ENCODE measurements around the gene NHLH1. TPM values are rescaled to one million over a fixed set of nuclear protein-coding genes. Genes with fewer than 3 reads are reported as not detected.
A peak's percentile ranks its signal among the peaks of the same experiment; 100 is the strongest.

The NHLH1 gene
- total RNA-seq, 1 donor from 2014 or later: 10.6 TPM

DNA sequence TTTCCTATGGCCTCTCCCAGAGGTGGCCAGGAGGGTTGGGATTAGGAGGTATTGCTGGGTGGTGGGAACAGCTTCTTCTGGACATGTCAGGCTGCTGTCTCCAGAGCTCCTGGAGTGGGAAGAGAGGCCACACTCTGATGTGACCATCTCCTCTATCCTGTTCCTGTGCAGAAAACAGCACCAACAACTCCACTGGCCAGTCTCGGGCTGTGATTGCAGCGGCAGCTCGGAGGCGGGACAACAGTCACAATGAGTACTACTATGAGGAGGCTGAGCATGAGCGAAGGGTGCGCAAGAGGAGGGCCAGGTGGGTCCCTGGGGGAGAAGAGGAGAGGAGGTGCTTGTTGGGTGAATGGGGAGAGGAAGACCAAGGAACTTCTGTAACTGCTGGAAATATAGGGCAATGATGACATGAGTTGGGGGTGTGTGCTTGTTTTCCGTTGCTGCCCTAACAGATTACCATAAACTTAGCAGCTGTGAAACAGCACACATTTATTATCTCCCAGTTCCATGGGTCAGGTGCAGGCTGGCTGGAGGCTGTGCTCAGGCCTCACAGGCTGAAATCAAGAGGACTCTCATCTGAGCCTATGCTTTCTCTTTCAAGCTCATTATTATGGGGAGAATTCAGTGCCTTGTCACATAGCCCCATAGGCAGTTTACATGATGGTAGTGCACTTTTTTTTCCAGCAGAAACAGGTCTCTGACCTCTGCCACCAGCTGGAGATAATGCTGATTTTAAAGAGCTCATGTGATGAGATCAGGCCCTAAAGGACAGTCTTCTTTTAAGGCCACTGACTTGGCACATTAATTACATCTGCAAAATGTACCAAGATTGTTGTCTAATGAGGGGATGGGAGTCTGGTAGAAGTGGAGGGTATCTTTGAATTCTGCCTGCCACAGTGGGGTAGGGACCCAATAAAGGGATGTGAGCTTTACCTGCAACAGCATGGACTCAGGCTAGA is 54.3 kb downstream of the NHLH1 start:
- no peaks in the 10 kb centered on the region for H3K9me3 Mint-ChIP-seq
- no peaks in the 10 kb centered on the region for H3K27me3 Mint-ChIP-seq (ENCODE audit: low read depth)
- H3K4me3 Mint-ChIP-seq: no peak overlapping the region
- peak overlapping the region; percentile 54 for H3K27ac Mint-ChIP-seq (ENCODE audit: unreplicated experiment)
- peaks cover 4% of the 10 kb centered on the region for H3K4me1 Mint-ChIP-seq
- no peak for DNase-seq (ENCODE audit: low read depth, low spot score)
- peaks cover 22% of the 10 kb centered on the region for H3K36me3 Mint-ChIP-seq (ENCODE audit: low read depth)
- TF ChIP-seq, protein P1, sequence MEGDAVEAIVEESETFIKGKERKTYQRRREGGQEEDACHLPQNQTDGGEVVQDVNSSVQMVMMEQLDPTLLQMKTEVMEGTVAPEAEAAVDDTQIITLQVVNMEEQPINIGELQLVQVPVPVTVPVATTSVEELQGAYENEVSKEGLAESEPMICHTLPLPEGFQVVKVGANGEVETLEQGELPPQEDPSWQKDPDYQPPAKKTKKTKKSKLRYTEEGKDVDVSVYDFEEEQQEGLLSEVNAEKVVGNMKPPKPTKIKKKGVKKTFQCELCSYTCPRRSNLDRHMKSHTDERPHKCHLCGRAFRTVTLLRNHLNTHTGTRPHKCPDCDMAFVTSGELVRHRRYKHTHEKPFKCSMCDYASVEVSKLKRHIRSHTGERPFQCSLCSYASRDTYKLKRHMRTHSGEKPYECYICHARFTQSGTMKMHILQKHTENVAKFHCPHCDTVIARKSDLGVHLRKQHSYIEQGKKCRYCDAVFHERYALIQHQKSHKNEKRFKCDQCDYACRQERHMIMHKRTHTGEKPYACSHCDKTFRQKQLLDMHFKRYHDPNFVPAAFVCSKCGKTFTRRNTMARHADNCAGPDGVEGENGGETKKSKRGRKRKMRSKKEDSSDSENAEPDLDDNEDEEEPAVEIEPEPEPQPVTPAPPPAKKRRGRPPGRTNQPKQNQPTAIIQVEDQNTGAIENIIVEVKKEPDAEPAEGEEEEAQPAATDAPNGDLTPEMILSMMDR (conservative IDR thresholded peaks at IDR 0.05): no peak

DNA sequence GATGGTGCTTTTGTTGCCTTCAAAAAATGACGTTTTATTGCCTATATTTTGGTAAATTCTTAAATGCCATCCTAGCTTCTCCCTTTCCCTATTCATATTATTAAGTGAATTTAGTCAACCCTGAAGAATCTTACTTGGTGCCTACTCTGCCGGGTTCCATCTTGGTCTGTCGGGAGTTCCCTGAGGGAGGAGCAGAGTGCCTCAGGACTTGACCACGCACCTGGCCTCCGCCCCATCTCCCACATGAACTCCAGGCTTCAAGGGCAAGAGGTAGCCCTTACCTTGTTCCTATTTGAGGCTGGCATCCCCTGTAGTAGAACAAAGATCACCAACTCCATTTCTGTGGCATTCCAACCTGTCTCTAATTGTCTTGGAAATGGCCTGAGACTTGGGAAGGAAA is 55.0 kb downstream of the NHLH1 start:
- DNase-seq (ENCODE audit: low read depth, low spot score): no peak
- H3K36me3 Mint-ChIP-seq (ENCODE audit: low read depth): peaks cover 19% of the 10 kb centered on the region
- H3K4me1 Mint-ChIP-seq: no peaks in the 10 kb centered on the region
- H3K27ac Mint-ChIP-seq (ENCODE audit: unreplicated experiment): no peak overlapping the region
- no peak overlapping the region for H3K4me3 Mint-ChIP-seq
- TF ChIP-seq, protein P1 (conservative IDR thresholded peaks at IDR 0.05): no peak
- no peaks in the 10 kb centered on the region for H3K27me3 Mint-ChIP-seq (ENCODE audit: low read depth)
- no peaks in the 10 kb centered on the region for H3K9me3 Mint-ChIP-seq

Other genes with a start within 250 kb of the NHLH1 start
- gene ATP1A4, start 215.5 kb upstream of the NHLH1 start, total RNA-seq: 0.20 and 0.35 TPM in 2 replicates
- gene CASQ1, start 176.5 kb upstream of the NHLH1 start, total RNA-seq: 0.16 and 0.26 TPM in 2 replicates
- 113 and 117 TPM in 2 replicates for gene PEA15, start 161.7 kb upstream of the NHLH1 start, total RNA-seq
- 124 and 130 TPM in 2 replicates for gene DCAF8, start 104.5 kb upstream of the NHLH1 start, total RNA-seq
- gene PEX19, start 81.9 kb upstream of the NHLH1 start, total RNA-seq: 85.5 and 87.4 TPM in 2 replicates
- 123 and 124 TPM in 2 replicates for gene COPA, start 23.8 kb upstream of the NHLH1 start, total RNA-seq
- 83.1 and 98.8 TPM in 2 replicates for gene NCSTN, start 23.7 kb upstream of the NHLH1 start, total RNA-seq
- gene VANGL2, start 33.5 kb downstream of the NHLH1 start, total RNA-seq: 106 and 109 TPM in 2 replicates
- not detected in 2 replicates for gene SLAMF6, start 156.2 kb downstream of the NHLH1 start, total RNA-seq
- gene CD84, start 212.4 kb downstream of the NHLH1 start, total RNA-seq: not detected in 2 replicates